NCI-H187 (cell line): ENCODE data around the gene GIPC1.
A peak's percentile ranks its signal among the peaks of the same experiment; 100 is the strongest.
"Not testable (repeated sequence)": the region's sequence is repeated elsewhere in the genome, so short reads cannot be mapped to it uniquely, and the experiment has no call there.

Experiments
- DNase-seq, 2 experiments: peaks; one replicate each; lab custom pipeline; 2025; lab: John Stamatoyannopoulos, UW

The GIPC1 gene

GRCh38 chr19:14517840-14518505 is 22.0 kb upstream of the GIPC1 start, which contains the start of gene DNAJB1:
TSS of gene DNAJB1 (minus strand) at chr19:14518397. CDS start at chr19:14518349, 48 bp downstream.
- peak in 1 of 2 experiments; percentile 3 for DNase-seq

- no peak for DNase-seq
Observed at GRCh38 chr19:14517446-14517839, 21.5 kb upstream of the GIPC1 start.

DNA sequence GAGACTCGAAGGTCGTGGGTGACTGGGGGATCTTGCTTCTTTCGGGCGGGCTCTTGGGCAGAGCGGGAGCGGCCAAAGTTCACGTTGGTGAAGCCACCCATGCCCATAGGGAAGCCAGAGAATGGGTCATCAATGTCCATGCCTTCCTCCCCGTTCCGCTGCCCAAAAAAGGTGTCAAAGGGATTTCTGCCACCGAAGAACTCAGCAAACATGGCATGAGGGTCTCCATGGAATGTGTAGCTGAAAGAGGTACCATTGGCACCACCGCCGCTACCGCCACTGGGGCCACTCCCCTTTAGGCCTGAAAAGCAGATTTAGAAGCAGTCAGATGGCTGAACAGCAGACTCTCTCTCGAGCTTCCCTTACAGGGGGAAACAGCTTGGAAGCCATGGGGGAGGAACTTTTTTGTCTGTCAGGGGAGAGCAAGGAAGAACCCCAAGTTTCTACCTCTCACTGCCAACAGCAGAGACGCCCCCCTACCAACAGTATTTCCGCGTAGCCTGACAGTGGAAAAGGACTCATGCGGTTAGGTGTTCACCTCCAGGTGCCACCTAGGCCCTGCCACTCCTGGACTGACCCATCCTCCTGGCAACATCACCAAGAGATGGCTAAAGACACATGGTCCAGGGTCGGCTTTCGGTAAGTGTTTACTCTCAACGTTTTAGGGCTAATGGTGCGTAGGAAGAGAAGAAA is 21.0 kb upstream of the GIPC1 start:
- no peak for DNase-seq

DNA sequence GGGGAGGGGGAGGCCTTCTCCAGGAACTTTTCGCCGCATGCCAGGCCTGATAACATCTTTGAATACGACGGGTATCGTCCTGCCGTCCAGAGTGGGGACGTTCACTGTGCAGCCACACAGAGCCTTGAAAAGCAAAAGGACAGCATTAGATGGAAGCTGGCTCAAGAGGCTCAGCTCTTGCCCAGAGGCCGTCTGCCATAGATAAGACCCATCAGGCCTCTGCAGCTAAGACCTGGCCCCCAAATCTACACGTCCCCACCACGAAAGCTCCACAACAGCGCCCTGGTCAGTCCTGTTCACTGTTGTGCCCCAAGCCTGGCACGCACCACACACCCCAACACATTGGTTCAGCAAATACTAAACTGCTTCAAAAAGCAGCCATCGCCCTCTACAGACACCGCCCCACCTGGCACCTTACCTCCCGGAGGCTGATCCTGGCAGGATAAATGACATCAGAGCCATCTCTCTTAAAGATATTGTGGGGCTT is 20.2 kb upstream of the GIPC1 start:
- DNase-seq, result no peak

GRCh38 chr19:14515501-14516047 is 19.6 kb upstream of the GIPC1 start:
- no peak for DNase-seq

- no peak for DNase-seq
Observed at GRCh38 chr19:14514215-14514863, 18.4 kb upstream of the GIPC1 start.

GRCh38 chr19:14512406-14512961 is 16.6 kb upstream of the GIPC1 start:
- DNase-seq, result no peak

GRCh38 chr19:14511229-14511593 is 15.3 kb upstream of the GIPC1 start:
- DNase-seq, result no peak

DNA sequence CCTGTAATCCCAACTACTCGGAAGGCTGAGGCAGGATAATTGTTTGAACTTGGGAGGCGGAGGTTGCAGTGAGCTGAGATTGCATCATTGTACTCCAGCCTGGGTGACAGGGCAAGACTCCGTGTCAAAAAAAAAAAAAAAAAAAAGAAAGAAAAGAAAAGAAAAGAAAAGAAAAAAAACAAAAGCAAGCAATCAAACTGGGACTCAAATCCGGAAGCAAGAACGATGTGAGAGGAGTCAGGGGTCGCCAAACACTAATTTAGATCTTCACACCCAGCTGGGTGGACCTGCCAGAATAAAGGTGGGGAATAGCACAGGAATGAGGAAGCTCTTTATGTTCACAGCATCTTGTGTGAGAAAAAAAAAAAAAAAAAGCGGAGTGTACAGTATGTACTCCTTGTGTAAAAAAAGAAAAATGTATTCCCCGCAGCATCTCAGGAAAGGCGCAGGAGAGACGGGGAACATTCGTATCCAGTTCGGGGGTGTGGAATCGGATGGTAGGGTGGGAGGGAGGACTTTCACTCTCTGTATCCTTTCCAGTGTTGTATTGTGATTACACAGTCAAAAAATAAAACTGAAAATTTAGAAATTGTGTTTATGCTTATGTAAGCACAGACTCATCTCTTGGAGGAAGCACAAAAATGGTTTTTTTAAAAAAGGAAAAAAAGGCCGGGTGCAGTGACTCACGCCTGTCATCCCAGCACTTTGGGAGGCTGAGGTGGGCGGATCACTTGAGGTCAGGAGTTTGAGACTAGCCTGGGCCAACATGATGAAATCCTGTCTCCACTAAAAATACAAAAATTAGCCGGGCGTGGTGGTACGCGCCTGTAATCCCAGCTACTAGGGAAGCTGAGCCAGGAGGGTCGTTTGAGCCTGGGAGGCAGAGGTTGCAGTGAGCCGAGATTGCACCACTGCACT is 14.6 kb upstream of the GIPC1 start:
- DNase-seq, result no peak

DNA sequence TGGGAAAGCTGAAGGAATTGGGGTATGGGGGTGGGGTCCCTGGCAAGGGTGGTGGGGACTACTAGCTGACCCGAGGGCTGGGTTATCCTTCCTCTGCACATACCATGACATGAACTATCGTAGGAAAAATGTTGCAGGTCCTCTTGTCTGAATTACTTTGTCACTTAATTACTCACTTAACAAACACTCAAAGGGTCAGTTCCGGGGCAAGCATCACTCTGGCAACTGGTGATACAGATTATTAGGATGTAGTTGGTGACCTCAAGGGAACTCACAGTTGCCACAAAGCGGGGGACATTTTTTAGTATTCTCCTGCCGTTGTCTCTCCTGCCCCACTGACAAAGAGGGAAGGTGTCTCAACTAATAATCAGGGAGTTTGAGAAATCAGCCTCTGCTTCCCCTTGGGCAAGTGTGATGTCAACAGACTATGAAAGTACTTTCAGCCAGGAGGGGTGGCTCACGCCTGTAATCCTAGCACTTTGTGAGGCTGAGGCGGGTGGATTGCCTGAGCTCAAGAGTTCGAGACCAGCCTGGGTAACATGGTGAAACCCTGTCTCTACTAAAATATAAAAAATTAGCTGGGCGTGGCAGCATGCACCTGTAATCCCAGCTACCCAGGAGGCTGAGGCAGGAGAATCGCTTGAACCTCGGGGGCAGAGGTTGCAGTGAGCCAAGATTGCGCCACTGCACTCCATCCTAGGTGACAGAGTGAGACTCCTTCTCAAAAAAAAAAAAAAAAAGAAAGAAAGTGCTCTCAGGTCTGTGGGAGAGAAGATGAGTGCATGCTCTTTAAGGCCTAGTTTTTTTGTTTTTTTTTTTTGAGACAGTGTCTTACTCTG is 12.0 kb upstream of the GIPC1 start:
- DNase-seq, result no peak

DNA sequence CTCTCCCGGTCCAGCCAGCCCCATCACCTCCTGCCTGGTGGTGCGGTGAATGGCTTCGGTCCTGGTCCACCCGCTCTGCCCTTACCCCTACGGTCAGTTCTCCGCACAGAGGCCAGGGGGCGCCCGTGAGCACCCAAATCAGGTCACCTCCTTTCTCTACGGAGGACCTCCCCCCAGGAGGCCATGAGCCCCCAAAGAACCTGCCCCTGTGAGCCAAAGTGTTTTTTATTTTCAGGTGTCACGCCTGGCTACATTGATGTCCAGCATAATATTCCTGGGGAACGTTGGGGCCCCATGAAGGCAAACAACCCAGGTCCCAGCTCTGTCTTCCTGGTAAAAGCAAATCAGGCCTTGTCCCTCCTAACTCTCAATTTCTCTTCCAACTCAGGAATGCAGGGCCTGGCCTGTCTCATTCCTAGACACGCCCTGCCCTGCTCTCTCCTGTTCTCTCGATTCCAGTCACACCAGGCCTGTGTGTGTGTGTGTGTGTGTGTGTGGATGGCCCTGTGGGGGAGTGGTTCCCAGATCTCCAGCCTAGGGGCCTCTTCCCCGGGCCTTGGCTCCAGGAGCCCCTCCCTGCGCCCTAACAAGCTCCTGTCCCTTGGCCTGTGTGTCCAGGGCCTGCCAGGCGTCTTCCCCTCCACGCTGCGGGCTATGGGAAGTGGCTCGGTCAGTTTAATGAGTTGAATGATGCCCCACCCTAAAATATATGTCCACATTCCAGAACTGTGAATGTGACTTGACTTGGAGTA is 9.7 kb upstream of the GIPC1 start:
- no peak for DNase-seq

GRCh38 chr19:14504575-14504974 is 8.6 kb upstream of the GIPC1 start:
- not testable (repeated sequence) for DNase-seq

DNA sequence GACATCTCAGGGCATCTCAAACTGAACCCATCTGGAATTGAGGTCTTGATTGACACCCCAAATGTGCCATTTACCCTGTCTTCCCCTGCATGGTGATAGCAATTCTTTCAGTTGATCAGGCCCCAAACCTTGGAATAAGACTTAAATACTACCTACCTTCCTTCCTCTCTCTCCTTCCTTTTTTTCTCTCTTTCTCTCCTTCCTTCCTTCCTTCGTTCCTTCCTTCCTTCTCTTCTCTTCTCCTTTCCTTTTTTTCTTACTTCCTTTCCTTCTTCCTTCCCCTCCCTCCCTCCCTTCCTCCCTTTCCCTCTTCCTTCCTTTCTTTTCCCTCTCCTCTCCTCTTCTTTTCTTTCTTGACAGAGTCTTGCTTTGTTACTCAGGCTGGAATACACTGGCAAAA is 7.4 kb upstream of the GIPC1 start:
- no peak for DNase-seq

DNA sequence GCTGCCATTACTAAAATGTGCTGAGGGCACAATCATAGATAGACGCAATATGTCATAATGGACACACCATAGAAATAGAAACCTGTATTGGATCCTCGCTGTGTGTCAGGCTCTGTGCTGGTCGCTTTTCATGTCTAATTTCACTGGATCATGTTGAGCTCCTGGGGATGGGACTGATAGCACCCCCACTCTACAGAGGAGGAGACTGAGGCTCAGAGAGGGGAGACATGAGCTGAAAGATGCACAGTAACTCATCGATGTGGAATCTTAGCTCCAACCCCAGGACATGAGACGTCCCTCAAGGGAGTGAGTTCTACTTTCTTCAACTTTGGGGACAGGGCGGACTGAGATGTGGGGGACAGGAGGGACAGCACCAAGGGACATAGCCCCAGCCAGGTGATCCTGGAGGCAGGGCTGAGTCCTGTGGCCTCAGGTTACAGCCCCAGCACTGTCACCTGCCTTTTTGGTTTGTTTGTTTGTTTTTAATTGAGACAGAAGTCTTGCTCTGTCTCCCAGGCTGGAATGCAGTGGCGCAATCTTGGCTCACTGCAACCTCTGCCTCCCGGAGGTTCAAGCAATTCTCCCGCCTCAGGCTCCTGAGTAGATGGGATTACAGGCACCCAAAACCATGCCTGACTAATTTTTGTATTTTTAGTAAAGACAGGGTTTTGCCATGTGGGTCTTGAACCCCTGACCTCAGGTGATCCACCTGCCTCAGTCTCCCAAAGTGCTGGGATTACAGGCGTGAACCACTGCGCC is 6.6 kb upstream of the GIPC1 start:
- no peak for DNase-seq

DNA sequence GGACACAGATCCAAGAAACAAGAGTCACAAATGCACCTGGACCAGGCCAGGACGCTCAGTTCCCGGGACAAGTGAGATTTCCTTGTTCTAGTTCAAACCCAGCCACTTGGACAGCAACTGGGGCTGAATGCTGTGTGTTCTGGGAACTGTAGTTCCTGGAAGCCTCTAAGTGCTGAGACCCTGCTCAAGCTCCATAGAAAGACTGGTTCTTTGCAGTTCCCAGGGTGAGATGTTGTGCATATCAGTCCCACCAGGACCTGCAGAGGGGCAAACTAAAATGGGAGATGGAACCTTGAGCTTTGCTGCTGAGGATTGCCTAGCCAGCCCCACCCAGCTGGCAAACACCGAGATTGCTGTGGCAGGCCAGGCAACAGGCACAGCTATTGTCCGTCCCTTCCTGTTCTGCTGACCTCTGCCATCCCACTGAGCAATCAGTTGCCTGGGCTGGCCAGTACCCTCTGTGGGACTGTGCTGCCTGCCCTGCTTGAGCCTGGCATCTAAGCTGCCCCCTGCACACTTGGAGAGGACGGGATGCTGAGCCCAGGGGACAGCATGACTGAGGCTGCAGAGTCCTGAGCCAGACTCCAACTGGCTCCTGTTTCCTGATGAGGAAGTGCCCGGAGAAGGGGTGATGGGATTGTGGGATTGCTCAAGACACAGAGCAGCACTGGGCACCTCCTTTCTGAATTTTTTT is 1.4 kb upstream of the GIPC1 start:
- DNase-seq, result no peak

- no peak for DNase-seq
Observed at GRCh38 chr19:14496834-14497227, 904 bp upstream of the GIPC1 start.

GRCh38 chr19:14495672-14496028 is 277 bp downstream of the GIPC1 start:
- no peak for DNase-seq

GRCh38 chr19:14494910-14495671 is 836 bp downstream of the GIPC1 start:
- no peak for DNase-seq
